GM18870 (cell line): Measurements from ENCODE around the gene NFIB.

Source experiments
- ATAC-seq: cut with Tn5 transposase; IDR thresholded peaks from one replicate; pipeline ENCODE4 v1.9.1; 2021; ENCODE audit warnings: moderate library complexity; ENCODE audit not compliant: unreplicated experiment

NFIB gene

DNA sequence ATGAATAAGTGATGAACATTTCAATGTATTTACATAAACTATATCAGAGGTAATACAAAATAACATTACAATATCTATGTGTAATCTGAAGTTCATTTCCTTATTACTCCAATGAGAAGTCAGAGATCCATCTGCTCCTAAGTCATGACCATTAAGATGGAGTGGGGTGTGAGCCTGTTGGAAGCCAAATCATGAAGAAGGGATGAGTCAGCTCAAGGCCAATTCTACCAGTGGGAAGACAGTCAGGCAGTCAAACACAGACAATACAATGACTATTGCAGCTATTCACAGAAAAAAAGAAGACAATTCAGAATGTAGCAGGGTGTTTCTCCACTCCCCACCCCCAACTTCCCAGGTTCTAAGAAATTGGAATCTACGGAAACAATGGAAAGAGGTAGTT lies 155.0 kb downstream of the NFIB start:
- no peak for ATAC-seq

DNA sequence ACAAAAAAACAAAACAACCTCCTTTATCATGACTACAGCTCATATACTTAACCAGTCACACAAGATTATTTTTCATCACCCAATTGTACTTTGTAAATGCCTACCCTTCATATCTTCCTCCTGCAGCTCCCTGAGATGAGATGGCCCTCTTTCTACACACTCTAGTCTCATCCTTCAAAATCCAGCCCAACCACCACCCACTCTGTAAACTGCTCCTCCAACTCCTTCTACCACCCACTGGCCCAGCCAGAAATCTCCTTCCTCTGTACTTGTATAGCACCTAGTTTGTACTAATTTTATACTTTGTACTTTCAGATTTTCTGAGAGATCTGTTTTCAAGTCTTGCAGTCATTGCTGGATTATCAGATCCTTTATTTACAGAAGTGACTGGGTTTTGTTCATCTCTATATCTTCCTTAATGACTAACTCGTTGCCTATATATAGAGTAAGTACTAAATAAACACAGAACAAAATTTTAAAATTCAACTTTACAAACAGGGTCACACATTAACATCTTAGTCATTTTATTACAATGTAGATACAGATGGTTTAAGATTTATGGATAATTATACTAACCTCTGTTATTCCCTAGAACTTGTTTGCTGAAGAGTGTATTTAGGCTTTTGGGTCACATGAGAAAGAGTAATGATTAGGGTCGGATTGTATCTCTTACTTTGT lies 155.7 kb downstream of the NFIB start:
- no peak for ATAC-seq

- ATAC-seq, result no peak
Observed at GRCh38 chr9:14157191-14157590, 156.8 kb downstream of the NFIB start.

DNA sequence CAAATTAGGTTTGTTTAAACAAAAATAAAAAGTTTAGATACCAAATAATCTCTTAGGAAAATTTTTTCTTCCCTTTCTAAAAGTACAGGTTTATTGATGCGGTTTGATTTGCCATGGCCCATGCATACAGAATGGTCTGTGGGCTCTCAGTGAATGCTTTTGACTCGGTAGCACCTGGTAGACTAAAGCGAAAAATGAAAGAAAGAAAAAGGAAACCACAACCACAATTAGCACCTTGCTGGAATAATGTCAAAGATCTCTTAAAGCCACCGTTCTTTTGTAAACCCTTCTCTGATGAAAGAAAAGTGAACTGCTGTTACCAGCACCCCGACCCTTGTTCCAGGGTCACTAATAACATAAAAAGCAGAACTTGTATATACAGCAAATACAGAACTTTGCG lies 157.9 kb downstream of the NFIB start:
- peak; percentile 99 for ATAC-seq

DNA sequence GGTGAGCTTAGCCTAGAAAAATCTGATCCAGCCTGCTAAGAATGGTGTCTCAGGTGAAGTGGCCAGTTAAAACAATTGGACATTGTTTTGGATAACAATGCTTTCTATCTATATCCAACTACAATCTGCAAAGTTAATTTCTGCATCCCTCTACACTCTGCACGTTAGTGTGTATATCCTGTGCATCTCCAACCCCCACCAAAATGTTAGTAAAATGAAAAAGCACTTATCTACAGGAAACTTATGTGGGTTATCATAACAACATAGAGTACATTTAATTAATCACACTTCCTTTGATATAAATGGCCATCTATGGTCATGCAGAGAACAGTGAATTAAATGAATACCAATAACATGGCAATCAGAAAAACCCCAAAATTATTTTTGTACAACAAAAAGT lies 158.7 kb downstream of the NFIB start:
- ATAC-seq, result no peak

DNA sequence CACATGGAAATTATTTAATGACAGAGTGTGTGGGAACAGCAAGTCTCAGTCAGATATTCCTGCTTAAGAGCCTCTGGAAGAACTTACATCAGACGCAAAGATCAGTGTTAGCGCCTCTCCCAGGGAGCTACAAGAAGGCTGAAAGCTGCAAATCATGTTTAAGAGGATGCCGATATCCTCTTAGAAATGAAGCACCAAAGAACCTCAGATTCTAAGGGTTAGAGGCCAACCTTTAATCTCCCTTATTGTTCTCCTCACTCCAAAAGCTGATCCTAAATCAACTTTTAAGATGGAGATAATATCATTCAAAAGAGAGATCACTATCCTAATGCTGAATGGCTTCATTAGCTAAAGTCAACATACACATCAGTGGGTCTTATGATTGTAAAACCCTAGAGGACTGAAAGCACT lies 160.6 kb downstream of the NFIB start:
- ATAC-seq, result no peak

DNA sequence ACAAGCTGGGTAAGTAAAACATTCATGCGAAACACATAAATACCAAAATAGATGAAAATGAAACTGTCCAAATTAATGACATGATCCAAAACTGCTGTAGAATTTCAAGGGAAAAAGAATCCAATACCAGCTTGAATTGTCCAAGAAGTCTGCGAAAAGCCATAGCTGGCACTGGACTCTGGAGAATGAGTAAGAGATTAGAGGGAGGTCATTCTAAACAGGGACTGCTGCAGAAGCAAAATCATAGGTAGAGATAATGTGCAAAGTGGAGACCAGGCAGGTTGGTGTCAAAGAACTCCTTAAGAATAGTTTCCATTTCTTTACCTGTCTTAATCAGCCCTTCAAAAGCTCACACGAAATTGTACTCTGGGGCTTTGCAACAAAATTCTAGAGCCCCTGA lies 162.5 kb downstream of the NFIB start:
- no peak for ATAC-seq

DNA sequence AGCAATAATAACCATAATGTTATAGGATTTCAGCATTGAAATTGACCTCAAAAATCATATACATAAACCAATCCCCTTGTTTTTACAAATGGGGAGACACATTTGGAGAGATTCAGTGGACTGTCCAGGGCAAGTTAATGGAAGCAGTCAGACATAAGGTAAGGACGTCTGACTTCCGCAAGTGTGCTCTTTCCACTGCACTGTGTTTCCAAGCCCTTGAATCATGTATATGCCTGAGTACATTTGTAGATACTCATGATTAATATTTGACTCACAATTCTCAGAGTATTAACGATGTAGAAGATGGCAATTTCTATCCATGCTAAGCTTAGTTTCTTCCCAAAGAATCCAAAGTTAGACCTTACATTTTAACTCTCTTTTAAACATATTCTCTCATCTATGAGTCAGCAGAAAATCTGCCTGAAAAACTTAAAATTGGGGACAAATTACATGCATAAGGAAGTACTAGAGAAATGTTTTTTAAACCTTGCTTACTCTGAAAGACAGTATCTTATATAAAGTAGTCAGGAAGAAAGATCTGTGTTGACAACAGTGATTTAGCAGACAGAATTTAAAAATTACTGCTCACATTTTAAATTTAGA lies 165.3 kb downstream of the NFIB start:
- ATAC-seq, result no peak

GRCh38 chr9:14147738-14148137 lies 166.2 kb downstream of the NFIB start:
- ATAC-seq, result no peak

- no peak for ATAC-seq
Observed at GRCh38 chr9:14146201-14146874, 167.6 kb downstream of the NFIB start.

DNA sequence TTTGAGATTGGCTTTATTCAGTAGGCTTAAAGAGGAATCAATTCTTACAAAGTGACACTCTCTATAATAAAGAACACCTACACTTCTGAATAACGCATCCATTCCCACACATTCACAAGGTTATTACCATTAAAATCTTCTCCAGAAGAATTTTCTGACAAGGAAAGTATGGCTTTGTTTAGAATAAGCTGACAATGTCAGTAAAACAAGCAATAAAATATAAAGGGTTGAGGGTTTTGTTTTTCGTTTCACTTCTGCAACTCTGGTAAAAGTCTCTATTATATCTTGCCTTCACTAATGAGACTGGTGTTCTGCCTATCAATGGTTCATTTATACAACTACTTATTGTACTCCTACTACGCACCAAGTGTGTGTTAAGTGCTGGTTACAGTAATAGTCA lies 169.7 kb downstream of the NFIB start:
- ATAC-seq, result no peak

DNA sequence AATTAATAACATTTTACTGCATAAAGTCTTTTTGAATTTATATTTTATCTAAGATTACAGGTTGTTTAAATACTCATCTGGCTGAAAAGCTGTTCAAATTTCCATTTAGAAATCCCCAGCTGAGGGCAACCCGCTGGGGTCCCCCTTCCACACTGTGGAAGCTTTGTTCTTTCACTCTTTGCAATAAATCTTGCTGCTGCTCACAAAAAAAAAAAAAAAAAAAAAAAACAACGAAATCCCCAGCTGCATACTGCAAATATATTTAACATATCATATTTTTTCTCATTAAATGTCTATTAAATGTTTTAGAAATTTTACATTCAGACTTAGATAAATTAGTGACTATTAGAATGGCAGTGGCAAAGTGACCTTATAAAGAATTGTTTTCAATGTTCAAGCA lies 172.2 kb downstream of the NFIB start:
- ATAC-seq, result no peak

GRCh38 chr9:14140096-14140697 lies 173.7 kb downstream of the NFIB start:
- ATAC-seq, result no peak

DNA sequence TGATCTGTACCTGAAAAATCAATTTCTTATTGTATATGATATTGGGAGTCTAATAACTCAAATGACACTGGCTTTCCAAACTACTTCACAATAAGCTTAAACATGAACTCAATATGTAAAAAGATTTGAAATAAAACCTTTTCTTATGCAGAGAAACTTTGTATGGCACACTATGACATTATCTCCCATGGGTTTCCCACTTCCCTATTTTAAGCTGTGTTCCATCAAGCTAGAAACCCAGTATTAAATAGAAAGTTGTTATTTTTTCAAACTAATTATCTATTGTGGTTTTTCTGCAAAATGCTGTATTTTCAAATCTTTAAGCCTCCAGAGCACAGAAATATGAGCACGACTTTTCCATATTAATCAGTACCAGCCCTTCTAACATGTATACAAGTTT lies 174.7 kb downstream of the NFIB start:
- ATAC-seq, result no peak

GRCh38 chr9:14136646-14137370 lies 177.1 kb downstream of the NFIB start:
- ATAC-seq, result no peak

DNA sequence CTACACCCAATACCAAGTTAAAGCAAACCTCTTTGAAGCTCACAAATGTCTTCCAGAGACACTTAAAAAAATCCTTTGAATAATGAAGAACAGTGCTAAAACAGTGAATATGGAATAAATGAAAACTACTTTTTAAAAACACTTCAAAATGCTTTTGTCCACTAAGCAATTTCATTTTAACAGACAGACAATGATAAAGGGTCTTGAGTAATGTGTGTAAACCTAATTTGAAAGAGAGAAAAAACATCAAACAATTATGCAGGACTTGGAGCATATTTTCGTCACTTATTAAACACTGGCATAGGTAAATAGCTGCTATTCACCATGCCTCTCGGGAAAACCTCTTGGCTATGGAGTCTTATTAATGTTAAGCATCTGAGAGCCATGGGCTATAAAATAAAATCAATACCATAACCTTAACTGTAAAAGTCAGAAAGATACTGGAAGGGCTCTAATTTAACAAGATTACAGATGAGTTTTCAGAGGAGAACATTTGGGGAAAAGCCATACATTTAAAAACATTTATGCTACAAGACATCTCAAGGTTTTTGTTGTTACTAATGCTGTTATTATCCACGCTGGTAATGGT lies 177.8 kb downstream of the NFIB start:
- ATAC-seq, result no peak

DNA sequence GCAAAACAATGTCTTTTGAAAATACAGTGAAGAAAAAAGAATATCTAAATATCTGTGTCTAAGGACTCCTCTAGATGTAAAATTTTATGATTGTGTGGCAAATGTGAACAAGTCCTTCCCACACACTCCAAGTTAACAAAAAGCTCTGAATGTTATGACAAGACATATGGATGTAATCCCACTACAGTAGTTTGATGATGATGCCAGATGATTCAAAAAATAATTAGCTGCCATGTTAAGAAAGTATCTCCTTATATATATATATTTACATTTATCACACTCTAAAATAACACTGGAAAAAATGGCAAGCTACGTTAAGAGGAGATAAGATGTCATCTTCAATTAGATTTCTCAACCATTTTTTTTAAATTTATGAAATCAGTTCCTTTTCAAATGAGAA lies 178.5 kb downstream of the NFIB start:
- ATAC-seq, result no peak

- no peak for ATAC-seq
Observed at GRCh38 chr9:14133394-14133793, 180.5 kb downstream of the NFIB start.

GRCh38 chr9:14132775-14133174 lies 181.2 kb downstream of the NFIB start:
- no peak for ATAC-seq

DNA sequence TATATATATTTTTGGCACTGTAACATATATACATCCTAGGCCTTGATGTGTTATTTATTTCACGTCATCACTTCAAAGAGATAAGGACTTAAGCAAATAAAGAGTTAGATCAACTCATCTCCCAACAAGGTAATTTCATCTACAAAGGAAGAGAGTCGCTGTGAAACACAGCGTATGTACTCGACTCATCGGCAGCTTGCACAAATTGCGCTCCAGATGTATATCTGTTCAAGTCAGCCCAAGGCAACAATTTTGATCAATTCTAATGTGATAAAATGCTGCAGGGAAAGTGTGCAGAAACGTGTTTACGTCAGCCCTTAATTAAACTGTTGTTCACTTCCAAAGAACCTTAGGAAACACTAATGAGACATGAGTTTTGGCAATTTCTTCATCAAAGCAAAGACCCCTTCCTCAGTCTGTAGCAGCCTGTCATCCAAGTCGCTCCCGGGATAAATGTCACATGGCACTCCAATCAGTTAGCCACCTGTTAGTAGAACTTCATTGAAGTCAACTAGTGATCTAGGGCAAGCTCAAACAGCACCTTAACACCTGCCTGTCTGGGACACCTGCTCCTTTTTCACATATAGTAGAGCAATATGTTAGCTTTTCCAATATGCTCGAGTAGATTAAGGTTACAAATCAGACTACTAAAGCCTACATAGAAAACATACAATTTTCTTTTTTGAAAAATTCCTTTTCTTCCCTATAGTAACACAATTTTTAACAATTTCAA lies 182.4 kb downstream of the NFIB start:
- no peak for ATAC-seq
